ENCODE data around the gene TMEM131L. TPM values are rescaled to one million over a fixed set of nuclear protein-coding genes. Genes with fewer than 3 reads are reported as not detected.

TMEM131L gene
- total RNA-seq, 1 experiment from 2014 or later = 19.7 TPM

DNA sequence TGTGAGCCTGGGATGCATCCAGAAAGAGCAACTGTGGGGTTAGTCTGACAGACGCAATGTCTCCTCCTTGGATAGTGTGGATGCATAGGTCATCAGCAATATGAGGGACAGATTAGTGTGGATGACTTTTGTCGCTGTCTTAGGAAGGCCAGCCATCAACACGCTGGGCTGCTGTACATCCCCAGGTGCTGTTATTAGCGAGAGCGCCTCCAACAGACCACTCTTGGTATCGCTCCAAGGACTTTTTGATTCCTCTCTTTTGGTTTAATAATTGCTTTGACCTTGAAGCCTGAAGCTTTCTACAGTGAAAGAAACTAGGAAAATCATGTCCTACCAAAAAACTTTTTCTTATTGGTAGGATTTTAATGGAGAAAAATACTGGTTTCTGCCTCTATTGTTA, 76.7 kb downstream of the TMEM131L start:
- no peak overlapping the region for H3K4me2 ChIP-seq (ENCODE audit: low read length)
- no peak for DNase-seq (ENCODE audit: low read depth, low spot score)

More for the DNA sequence above, 76.7 kb downstream of the TMEM131L start:
- ATAC-seq = no peak
- BruUV-seq (replicated peaks) = no TSS peak
- Histone ChIP-seq H3K36me3 (ENCODE audit: control insufficient read depth in 1 of 2, insufficient read depth in 2 of 2, low read length in 2 of 2) (no peaks in the 10 kb centered on the region), H3K4me1 (ENCODE audit: control insufficient read depth in 1 of 2, insufficient read depth in 2 of 2, low read length in 2 of 2) (no peaks in the 10 kb centered on the region), H3K9me2 (ENCODE audit: insufficient read depth) (no peaks in the 10 kb centered on the region), H3K9ac (ENCODE audit: low read length) (no peak overlapping the region), H3K79me2 (ENCODE audit: insufficient read depth, low read length) (peaks cover 4% of the 10 kb centered on the region; the same call in 1 of the 2 replicates), H4K20me1 (ENCODE audit: insufficient read depth) (no peaks in the 10 kb centered on the region), H3K27me3 (ENCODE audit: insufficient read depth, low read length) (no peaks in the 10 kb centered on the region), H3K27ac (ENCODE audit: low read depth, low read length) (no peak overlapping the region), H3K4me3 (replicated peaks in 1 of 2; ENCODE audit: low read depth in 1 of 2, low read length in 2 of 2) (no peak overlapping the region), H2AFZ (ENCODE audit: low read depth, low read length, poor library complexity, severe bottlenecking) (no peak overlapping the region), H3K9me3 (ENCODE audit: control insufficient read depth in 1 of 2, insufficient read depth in 1 of 2, low read depth in 1 of 2, low read length in 2 of 2) (no peaks in the 10 kb centered on the region)
- intact Hi-C loops (cut with micrococcal nuclease) = no loop called here
- TF ChIP-seq, protein P1, sequence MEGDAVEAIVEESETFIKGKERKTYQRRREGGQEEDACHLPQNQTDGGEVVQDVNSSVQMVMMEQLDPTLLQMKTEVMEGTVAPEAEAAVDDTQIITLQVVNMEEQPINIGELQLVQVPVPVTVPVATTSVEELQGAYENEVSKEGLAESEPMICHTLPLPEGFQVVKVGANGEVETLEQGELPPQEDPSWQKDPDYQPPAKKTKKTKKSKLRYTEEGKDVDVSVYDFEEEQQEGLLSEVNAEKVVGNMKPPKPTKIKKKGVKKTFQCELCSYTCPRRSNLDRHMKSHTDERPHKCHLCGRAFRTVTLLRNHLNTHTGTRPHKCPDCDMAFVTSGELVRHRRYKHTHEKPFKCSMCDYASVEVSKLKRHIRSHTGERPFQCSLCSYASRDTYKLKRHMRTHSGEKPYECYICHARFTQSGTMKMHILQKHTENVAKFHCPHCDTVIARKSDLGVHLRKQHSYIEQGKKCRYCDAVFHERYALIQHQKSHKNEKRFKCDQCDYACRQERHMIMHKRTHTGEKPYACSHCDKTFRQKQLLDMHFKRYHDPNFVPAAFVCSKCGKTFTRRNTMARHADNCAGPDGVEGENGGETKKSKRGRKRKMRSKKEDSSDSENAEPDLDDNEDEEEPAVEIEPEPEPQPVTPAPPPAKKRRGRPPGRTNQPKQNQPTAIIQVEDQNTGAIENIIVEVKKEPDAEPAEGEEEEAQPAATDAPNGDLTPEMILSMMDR (IDR thresholded peaks at IDR 0.05 in 2 of 3, conservative IDR thresholded peaks at IDR 0.05 in 1 of 3; ENCODE audit: borderline replicate concordance in 1 of 3, insufficient read depth in 1 of 3, low read depth in 2 of 3, low read length in 2 of 3) = peak in 2 of 3 experiments; percentile 24 to 61; a peak in 3 of 6 replicates
- TF ChIP-seq SIN3A (IDR thresholded peaks at IDR 0.05; ENCODE audit: low read depth) = no peak
- TF ChIP-seq EZH2phosphoT487 (IDR thresholded peaks at IDR 0.05; ENCODE audit: borderline replicate concordance) = no peak
- TF ChIP-seq, protein P2, sequence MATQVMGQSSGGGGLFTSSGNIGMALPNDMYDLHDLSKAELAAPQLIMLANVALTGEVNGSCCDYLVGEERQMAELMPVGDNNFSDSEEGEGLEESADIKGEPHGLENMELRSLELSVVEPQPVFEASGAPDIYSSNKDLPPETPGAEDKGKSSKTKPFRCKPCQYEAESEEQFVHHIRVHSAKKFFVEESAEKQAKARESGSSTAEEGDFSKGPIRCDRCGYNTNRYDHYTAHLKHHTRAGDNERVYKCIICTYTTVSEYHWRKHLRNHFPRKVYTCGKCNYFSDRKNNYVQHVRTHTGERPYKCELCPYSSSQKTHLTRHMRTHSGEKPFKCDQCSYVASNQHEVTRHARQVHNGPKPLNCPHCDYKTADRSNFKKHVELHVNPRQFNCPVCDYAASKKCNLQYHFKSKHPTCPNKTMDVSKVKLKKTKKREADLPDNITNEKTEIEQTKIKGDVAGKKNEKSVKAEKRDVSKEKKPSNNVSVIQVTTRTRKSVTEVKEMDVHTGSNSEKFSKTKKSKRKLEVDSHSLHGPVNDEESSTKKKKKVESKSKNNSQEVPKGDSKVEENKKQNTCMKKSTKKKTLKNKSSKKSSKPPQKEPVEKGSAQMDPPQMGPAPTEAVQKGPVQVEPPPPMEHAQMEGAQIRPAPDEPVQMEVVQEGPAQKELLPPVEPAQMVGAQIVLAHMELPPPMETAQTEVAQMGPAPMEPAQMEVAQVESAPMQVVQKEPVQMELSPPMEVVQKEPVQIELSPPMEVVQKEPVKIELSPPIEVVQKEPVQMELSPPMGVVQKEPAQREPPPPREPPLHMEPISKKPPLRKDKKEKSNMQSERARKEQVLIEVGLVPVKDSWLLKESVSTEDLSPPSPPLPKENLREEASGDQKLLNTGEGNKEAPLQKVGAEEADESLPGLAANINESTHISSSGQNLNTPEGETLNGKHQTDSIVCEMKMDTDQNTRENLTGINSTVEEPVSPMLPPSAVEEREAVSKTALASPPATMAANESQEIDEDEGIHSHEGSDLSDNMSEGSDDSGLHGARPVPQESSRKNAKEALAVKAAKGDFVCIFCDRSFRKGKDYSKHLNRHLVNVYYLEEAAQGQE (IDR thresholded peaks at IDR 0.05; ENCODE audit: low read depth) = no peak
- ChIA-PET CTCF (no interaction called here), RAD21 (ENCODE audit: low non-redundant PET in 1 of 2, low total read pairs in 2 of 2, uncharacterized antibody in 2 of 2, unreplicated experiment in 2 of 2) (no interaction called here), POLR2A (no interaction called here)
